ENCODE measurements around the gene NOL3. TPM values are rescaled to one million over a fixed set of nuclear protein-coding genes. Genes with fewer than 3 reads are reported as not detected.

Gene NOL3
- total RNA-seq, 1 donor from 2014 or later: 28.3 TPM

DNA sequence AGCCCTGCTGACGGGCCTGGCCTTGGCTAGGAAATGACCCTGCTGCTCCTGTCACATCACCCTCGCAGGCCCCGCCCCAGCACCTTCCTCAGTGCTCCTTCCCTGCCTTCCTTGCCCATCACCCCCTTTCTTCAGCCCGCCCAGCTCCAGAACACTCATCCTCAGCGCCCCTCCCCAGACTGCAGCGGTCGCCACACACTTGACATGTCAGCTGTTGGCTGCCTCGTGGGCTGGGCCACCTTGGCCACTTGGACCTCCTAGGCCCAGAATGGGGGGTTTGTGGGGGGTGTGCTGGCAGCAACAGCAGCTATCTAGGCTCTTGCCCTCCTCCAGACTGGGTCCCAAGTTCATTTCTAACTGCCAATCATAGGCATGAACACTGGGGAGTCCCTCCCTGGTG is 39.2 kb downstream of the NOL3 start:
- DNase-seq (ENCODE audit: low read depth): no peak
- TF ChIP-seq, protein P1, sequence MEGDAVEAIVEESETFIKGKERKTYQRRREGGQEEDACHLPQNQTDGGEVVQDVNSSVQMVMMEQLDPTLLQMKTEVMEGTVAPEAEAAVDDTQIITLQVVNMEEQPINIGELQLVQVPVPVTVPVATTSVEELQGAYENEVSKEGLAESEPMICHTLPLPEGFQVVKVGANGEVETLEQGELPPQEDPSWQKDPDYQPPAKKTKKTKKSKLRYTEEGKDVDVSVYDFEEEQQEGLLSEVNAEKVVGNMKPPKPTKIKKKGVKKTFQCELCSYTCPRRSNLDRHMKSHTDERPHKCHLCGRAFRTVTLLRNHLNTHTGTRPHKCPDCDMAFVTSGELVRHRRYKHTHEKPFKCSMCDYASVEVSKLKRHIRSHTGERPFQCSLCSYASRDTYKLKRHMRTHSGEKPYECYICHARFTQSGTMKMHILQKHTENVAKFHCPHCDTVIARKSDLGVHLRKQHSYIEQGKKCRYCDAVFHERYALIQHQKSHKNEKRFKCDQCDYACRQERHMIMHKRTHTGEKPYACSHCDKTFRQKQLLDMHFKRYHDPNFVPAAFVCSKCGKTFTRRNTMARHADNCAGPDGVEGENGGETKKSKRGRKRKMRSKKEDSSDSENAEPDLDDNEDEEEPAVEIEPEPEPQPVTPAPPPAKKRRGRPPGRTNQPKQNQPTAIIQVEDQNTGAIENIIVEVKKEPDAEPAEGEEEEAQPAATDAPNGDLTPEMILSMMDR (IDR thresholded peaks at IDR 0.05; ENCODE audit: insufficient read depth, low read length, poor library complexity, severe bottlenecking): no peak
- H3K36me3 ChIP-seq (ENCODE audit: control insufficient read depth, insufficient read depth, low read length): no peaks in the 10 kb centered on the region
- no peak overlapping the region for H3K4me3 ChIP-seq (ENCODE audit: low read depth, low read length)
- H3K27me3 ChIP-seq (ENCODE audit: control insufficient read depth, insufficient read depth, low read length): no peaks in the 10 kb centered on the region

DNA sequence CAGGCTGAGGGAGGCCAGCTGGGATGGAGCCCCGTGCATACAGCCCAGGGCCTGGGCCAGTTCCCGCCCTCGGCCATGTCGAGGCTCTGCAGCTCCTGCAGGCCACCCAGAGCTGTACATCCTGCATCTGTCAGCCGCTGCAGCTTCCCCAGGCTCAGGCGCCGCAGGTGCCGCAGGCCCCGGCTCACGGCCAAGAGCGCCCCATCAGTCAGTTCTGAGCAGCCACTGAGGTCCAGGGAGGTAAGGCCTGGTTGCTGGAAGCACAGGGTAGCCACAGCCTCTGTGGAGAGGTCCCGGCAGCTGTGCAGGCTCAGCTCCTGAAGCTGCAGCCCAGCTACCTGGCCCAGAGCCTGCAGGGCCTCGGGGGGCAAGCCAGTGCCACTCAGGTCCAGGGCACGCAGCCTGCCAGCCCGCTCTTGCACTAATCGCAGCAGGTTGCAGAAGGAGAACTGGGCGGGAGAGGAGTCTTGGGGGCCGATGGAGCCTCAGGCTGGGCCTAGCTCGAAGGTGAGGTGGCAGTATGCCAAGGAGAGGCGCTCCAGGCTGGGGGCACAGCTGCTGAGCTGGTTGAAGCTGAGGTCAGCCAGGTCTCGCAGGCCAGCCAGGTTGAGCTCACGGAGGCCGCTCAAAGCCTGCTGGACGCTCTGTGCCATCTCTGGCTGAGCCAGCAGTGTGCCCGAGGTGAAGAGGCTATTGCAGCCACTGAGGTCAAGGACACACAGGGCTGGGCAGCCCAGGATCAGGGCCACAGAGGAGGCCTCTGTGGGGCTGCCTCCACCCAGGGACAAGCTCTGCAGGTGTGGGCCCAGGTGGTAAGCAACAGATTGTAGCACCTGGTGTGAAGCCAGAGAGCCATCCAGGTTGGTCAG is 40.0 kb downstream of the NOL3 start:
- DNase-seq (ENCODE audit: low read depth): no peak
- Histone ChIP-seq H3K4me3 (ENCODE audit: low read depth, low read length) (no peak overlapping the region), H3K36me3 (ENCODE audit: control insufficient read depth, insufficient read depth, low read length) (no peaks in the 10 kb centered on the region), H3K27me3 (ENCODE audit: control insufficient read depth, insufficient read depth, low read length) (no peaks in the 10 kb centered on the region)
- TF ChIP-seq, protein P1 (IDR thresholded peaks at IDR 0.05; ENCODE audit: insufficient read depth, low read length, poor library complexity, severe bottlenecking): no peak

DNA sequence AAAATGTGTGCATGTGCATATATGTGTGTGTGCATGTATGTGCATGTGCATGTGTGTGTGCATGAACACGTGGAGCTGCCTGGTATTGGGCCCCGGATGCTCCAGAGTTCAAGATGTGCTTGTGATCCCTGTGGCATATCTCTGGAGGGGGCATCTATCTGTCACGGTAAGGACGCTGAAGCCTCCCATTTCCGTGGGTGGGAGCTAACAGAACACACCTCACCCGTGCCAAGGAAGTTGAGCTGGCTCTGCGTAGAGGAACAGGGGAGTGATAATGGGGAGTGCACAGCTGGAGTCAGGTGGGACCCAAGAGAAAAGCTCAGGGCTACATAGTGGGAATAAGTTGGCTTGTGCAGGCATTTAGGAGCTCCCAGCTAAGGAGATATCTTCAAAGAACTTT is 41.3 kb downstream of the NOL3 start:
- Histone ChIP-seq H3K27me3 (ENCODE audit: control insufficient read depth, insufficient read depth, low read length) (no peaks in the 10 kb centered on the region), H3K36me3 (ENCODE audit: control insufficient read depth, insufficient read depth, low read length) (no peaks in the 10 kb centered on the region), H3K4me3 (ENCODE audit: low read depth, low read length) (no peak overlapping the region)
- no peak for DNase-seq (ENCODE audit: low read depth)
- TF ChIP-seq, protein P1 (IDR thresholded peaks at IDR 0.05; ENCODE audit: insufficient read depth, low read length, poor library complexity, severe bottlenecking): no peak

DNA sequence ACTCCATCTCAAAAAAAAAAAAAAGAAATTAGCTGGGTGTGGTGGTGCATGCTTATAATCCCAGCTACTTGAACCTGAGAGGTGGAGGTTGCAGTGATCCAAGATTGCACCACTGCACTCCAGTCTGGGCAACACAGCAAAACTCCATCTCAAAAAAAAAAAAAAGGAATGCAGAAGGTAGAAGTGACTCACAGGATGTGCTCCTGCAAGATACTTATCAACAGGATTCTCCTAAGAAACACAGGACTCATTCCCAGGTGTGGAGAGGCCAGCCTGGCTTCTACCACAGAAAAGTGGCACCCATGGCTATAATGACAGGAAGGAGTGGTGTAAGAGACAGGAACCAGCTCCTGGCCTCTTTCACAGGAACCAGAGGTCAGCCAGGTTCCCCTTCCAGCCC is 42.4 kb downstream of the NOL3 start:
- TF ChIP-seq, protein P1 (IDR thresholded peaks at IDR 0.05; ENCODE audit: insufficient read depth, low read length, poor library complexity, severe bottlenecking): no peak
- DNase-seq (ENCODE audit: low read depth): no peak
- H3K27me3 ChIP-seq (ENCODE audit: control insufficient read depth, insufficient read depth, low read length): no peaks in the 10 kb centered on the region
- no peaks in the 10 kb centered on the region for H3K36me3 ChIP-seq (ENCODE audit: control insufficient read depth, insufficient read depth, low read length)
- H3K4me3 ChIP-seq (ENCODE audit: low read depth, low read length): no peak overlapping the region

DNA sequence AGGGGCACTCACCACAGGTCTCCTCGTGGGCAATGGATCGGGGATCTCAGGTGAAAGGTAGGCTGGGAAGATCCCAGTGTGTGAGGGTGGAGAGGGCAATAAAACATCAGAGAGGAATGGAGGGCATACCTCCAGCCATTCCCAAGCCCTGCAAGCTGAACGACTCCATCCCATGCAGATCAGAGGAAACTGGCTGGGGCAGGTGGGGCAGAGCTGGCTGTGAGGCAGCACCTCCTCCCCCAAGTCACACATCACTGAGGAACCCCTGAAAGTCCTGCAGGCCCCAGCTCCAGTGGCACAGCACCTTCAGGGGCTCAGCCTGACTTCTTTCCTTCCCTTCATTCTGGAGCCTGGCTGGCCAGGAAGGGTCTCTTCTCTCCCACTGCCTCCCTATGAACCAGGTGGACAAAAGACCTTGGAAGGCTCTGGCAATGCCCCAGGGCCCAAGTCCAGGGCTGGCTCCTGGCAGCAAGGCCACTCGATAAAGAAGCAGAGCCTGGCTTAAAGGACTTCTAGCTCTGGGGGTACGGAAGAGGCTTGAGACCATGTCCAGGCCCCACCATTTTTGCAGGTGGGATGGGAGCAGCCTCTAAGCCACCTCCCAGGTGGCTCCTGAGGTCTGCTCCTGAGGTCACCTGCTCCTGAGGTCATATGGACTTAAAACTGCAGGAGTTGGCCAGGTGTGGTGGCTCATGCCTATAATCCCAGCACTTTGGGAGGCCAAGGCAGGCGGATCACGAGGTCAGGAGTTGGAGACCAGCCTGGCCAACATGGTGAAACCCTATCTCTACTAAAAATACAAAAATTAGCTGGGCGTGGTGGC is 43.1 kb downstream of the NOL3 start:
- TF ChIP-seq, protein P1 (IDR thresholded peaks at IDR 0.05; ENCODE audit: insufficient read depth, low read length, poor library complexity, severe bottlenecking): no peak
- no peaks in the 10 kb centered on the region for H3K36me3 ChIP-seq (ENCODE audit: control insufficient read depth, insufficient read depth, low read length)
- H3K27me3 ChIP-seq (ENCODE audit: control insufficient read depth, insufficient read depth, low read length): no peaks in the 10 kb centered on the region
- no peak overlapping the region for H3K4me3 ChIP-seq (ENCODE audit: low read depth, low read length)
- no peak for DNase-seq (ENCODE audit: low read depth)
